Neural crest cell (in vitro differentiated cells): Measurements from ENCODE around the gene SNCAIP. TPM values are rescaled to one million over a fixed set of nuclear protein-coding genes. Genes with fewer than 3 reads are reported as not detected.

Experiments
- DNase-seq: peaks from one replicate; pipeline ENCODE4 v3.0.0; 2021; ENCODE audit warnings: low read depth, mixed read lengths, low spot score
- H3K27ac Mint-ChIP-seq: one replicate; pipeline ENCODE4 v1.8.0; 2021; ENCODE audit warnings: mild to moderate bottlenecking, mixed read lengths; ENCODE audit not compliant: unreplicated experiment
- H3K27me3 Mint-ChIP-seq: 2 replicates; pipeline ENCODE4 v1.8.0; 2021; ENCODE audit warnings: low read depth, mild to moderate bottlenecking, mixed read lengths
- H3K36me3 Mint-ChIP-seq: 2 replicates; pipeline ENCODE4 v1.8.0; 2021; ENCODE audit warnings: low read depth, mild to moderate bottlenecking, mixed read lengths
- H3K4me1 Mint-ChIP-seq: 2 replicates; pipeline ENCODE4 v1.8.0; 2021; ENCODE audit warnings: mixed read lengths
- H3K4me3 Mint-ChIP-seq: one replicate; pipeline ENCODE4 v1.8.0; 2021; ENCODE audit warnings: mild to moderate bottlenecking, mixed read lengths
- H3K9me3 Mint-ChIP-seq: 2 replicates; pipeline ENCODE4 v1.8.0; 2021; ENCODE audit warnings: mixed read lengths
- total RNA-seq: library from RNA; stranded (reverse); gene quantifications from 2 replicates; pipeline ENCODE4 v1.2.1, GENCODE V29; 2021
- TF ChIP-seq, protein P1 (sequence below): fragments of 200-600 bp; sonication (generic); conservative IDR thresholded peaks from 2 replicates; pipeline ENCODE4 v1.5.0; 2021; ENCODE audit warnings: antibody characterized with exemption, mild to moderate bottlenecking

Gene SNCAIP
- total RNA-seq, 1 donor from 2014 or later: 10.2 TPM

DNA sequence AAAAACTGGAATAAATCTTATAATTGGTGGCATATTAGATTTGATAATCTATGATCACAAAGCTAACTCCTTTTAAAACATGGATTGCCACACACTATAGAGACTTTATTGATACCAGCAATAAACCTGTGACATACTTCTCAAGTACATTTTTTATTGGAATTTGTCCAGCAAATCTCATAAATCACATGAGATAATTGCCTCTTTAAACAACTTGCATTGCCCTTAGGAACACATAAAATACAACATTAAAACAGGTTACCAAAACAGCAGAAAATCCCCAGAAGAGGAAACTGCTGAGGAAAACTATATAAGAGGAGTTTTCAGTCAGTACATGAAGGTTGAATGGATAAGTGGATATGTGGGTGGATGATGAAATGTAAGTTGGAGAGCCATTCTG lies 124.6 kb downstream of the SNCAIP start:
- peaks cover 17% of the 10 kb centered on the region for H3K27me3 Mint-ChIP-seq
- H3K36me3 Mint-ChIP-seq: peaks cover 3% of the 10 kb centered on the region

DNA sequence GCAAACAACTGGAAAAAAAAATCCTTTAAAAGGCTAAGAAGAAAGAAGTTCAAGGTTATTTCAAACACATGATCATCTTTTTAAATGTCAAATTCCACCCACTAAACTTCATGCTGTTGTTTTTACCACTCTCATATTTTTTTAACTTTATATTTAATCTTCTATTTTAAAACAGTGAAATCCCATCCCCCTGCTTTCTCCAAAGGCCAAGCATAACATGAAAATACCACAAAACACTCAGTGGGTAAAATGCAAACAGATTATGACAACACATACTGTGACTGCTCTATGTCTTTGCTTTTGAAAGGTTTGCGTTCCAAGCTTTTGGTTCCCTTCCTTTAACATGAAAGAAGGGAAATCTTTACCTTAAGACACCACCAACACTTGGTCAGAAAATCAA lies 127.6 kb downstream of the SNCAIP start:
- H3K27me3 Mint-ChIP-seq: peaks cover 20% of the 10 kb centered on the region
- TF ChIP-seq, protein P1, sequence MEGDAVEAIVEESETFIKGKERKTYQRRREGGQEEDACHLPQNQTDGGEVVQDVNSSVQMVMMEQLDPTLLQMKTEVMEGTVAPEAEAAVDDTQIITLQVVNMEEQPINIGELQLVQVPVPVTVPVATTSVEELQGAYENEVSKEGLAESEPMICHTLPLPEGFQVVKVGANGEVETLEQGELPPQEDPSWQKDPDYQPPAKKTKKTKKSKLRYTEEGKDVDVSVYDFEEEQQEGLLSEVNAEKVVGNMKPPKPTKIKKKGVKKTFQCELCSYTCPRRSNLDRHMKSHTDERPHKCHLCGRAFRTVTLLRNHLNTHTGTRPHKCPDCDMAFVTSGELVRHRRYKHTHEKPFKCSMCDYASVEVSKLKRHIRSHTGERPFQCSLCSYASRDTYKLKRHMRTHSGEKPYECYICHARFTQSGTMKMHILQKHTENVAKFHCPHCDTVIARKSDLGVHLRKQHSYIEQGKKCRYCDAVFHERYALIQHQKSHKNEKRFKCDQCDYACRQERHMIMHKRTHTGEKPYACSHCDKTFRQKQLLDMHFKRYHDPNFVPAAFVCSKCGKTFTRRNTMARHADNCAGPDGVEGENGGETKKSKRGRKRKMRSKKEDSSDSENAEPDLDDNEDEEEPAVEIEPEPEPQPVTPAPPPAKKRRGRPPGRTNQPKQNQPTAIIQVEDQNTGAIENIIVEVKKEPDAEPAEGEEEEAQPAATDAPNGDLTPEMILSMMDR: no peak
- no peaks in the 10 kb centered on the region for H3K9me3 Mint-ChIP-seq
- no peak for DNase-seq
- H3K27ac Mint-ChIP-seq: no peak overlapping the region
- no peak overlapping the region for H3K4me3 Mint-ChIP-seq
- peaks cover 17% of the 10 kb centered on the region for H3K4me1 Mint-ChIP-seq
- no peaks in the 10 kb centered on the region for H3K36me3 Mint-ChIP-seq

More for the DNA sequence above, 124.6 kb downstream of the SNCAIP start:
- no peaks in the 10 kb centered on the region for H3K9me3 Mint-ChIP-seq
- H3K27ac Mint-ChIP-seq: no peak overlapping the region
- no peak for DNase-seq
- H3K4me3 Mint-ChIP-seq: no peak overlapping the region
- TF ChIP-seq, protein P1: no peak
- peaks cover 26% of the 10 kb centered on the region for H3K4me1 Mint-ChIP-seq

DNA sequence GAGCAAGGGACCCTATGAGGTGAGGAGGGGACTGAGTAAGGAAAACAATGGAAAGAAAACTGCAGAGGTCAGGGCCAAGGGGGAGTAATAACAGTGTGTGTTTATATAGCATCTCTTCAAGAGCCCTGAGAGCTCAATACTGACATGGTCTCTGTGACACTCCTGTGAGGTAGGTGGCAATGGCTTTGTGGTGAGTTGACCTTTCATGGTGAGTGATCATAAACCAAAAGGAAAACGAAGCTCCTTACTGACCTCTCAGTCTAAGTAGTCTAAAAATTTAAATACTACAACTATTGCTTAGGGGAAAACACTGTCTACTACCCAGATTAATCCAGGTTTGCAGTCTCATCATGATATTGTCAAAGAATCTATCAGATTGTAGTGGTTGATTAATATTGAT lies 130.9 kb downstream of the SNCAIP start:
- TF ChIP-seq, protein P1: no peak
- Mint-ChIP-seq H3K4me1 (no peaks in the 10 kb centered on the region), H3K27me3 (peaks cover 15% of the 10 kb centered on the region), H3K4me3 (no peak overlapping the region), H3K36me3 (no peaks in the 10 kb centered on the region), H3K9me3 (no peaks in the 10 kb centered on the region), H3K27ac (no peak overlapping the region)
- DNase-seq: no peak

DNA sequence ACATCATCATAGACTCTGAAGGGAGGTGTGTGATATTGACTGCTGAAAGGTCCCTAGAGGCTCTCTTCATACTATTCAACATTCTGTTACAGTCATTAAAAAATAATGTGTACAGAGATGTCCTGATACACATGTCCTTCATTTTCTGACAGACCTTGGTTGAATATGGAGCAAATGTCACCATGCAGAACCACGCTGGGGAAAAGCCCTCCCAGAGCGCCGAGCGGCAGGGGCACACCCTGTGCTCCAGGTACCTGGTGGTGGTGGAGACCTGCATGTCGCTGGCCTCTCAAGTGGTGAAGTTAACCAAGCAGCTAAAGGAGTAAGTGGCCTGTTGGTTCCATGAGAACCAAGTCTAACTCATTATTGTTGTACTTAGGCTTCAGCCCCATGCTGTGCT lies 132.4 kb downstream of the SNCAIP start:
- Mint-ChIP-seq H3K27me3 (peaks cover 12% of the 10 kb centered on the region), H3K4me3 (no peak overlapping the region), H3K9me3 (no peaks in the 10 kb centered on the region), H3K36me3 (no peaks in the 10 kb centered on the region), H3K4me1 (no peaks in the 10 kb centered on the region), H3K27ac (no peak overlapping the region)
- DNase-seq: no peak
- TF ChIP-seq, protein P1: no peak

DNA sequence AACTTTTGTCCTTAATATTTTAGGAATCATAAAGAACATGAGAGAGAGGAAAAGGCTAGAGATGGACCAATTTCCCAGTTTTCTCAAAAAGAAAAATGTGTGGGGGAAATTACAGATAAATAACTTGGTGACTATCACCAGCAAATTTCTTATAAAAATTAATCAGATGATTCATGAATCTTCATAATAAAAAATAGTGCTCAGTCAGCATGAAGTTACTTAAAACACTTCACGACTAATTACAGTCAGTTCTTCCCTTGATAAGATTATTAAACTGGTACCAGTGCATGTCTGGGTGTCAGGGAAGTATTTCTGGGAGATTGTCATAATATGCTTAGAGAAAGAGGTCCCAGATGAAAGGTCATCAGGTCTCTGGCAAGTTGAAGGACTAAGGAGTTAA lies 133.0 kb downstream of the SNCAIP start:
- Mint-ChIP-seq H3K4me3 (no peak overlapping the region), H3K27ac (no peak overlapping the region), H3K27me3 (peaks cover 8% of the 10 kb centered on the region), H3K36me3 (no peaks in the 10 kb centered on the region), H3K4me1 (no peaks in the 10 kb centered on the region), H3K9me3 (no peaks in the 10 kb centered on the region)
- TF ChIP-seq, protein P1: no peak
- no peak for DNase-seq

DNA sequence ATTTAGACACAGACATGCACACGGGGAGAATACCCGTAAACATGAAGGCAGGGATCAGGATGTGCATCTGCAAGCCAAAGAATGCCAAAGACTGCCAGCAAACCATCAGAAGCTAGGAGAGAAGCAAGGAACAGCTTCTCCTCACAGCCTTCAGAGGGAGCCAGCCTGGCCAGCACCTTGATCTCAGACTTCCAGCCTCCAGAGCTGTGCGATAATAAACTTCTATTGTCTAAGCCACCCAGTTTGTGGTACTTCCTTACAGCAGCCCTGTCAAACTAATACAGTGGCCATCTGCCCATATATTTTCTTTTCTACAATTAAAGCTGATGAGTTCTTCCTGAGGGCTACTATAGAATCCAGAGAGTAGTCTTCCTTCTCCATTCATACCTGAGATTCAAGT lies 135.0 kb downstream of the SNCAIP start:
- Mint-ChIP-seq H3K4me1 (no peaks in the 10 kb centered on the region), H3K9me3 (no peaks in the 10 kb centered on the region), H3K27me3 (peaks cover 6% of the 10 kb centered on the region), H3K4me3 (no peak overlapping the region), H3K27ac (no peak overlapping the region), H3K36me3 (peaks cover 2% of the 10 kb centered on the region)
- DNase-seq: no peak
- TF ChIP-seq, protein P1: no peak
